ENCODE data around the gene CCR9. TPM values are rescaled to one million over a fixed set of nuclear protein-coding genes. Genes with fewer than 3 reads are reported as not detected.

Gene CCR9
- total RNA-seq, 1 donor from 2014 or later = not detected

- H3K4me1 ChIP-seq = no peaks in the 10 kb centered on the region
- TF ChIP-seq CTCF (IDR thresholded peaks at IDR 0.05) (no peak), EZH2phosphoT487 (IDR thresholded peaks at IDR 0.05) (no peak), EZH2 (IDR thresholded peaks at IDR 0.05) (no peak)
- H3K9me3 Mint-ChIP-seq = no peaks in the 10 kb centered on the region
These were observed 60.0 kb downstream of the CCR9 start for GRCh38 chr3:45946307-45946706.

GRCh38 chr3:45946875-45947274 lies 60.5 kb downstream of the CCR9 start:
- no peaks in the 10 kb centered on the region for H3F3A ChIP-seq (ENCODE audit: low read depth)
- no peaks in the 10 kb centered on the region for H3K9me3 ChIP-seq (ENCODE audit: low read depth)
- no peaks in the 10 kb centered on the region for H3K4me1 ChIP-seq
- no peak overlapping the region for H3K9ac ChIP-seq
- no peaks in the 10 kb centered on the region for H3K27me3 ChIP-seq
- no peaks in the 10 kb centered on the region for H3K4me1 Mint-ChIP-seq
- no peak overlapping the region for H3K4me3 ChIP-seq
- TF ChIP-seq CTCF (IDR thresholded peaks at IDR 0.05) = no peak
- no peak for TF ChIP-seq EZH2phosphoT487 (IDR thresholded peaks at IDR 0.05)
- TF ChIP-seq EZH2 (IDR thresholded peaks at IDR 0.05) = no peak
- H3K79me2 ChIP-seq (ENCODE audit: low read depth) = no peaks in the 10 kb centered on the region
- H3K27ac ChIP-seq = no peak overlapping the region
- no peak overlapping the region for H3K27ac Mint-ChIP-seq
- no peak overlapping the region for H3K4me3 Mint-ChIP-seq
- H2AFZ ChIP-seq (replicated peaks) = no peak overlapping the region
- H3K9me3 Mint-ChIP-seq = no peaks in the 10 kb centered on the region
- peaks cover 2% of the 10 kb centered on the region for H3K27me3 Mint-ChIP-seq (ENCODE audit: insufficient read depth, low read depth)
- H3K36me3 Mint-ChIP-seq = peaks cover 16% of the 10 kb centered on the region
- H4K20me1 ChIP-seq (ENCODE audit: low read depth) = no peaks in the 10 kb centered on the region
- no peak overlapping the region for H3K4me2 ChIP-seq
- DNase-seq (ENCODE audit: low spot score) = no peak
- no peaks in the 10 kb centered on the region for H3K36me3 ChIP-seq

More at GRCh38 chr3:45946307-45946706, 60.0 kb downstream of the CCR9 start:
- no peak overlapping the region for H3K4me3 ChIP-seq
- H3K79me2 ChIP-seq (ENCODE audit: low read depth) = no peaks in the 10 kb centered on the region
- no peaks in the 10 kb centered on the region for H3K4me1 Mint-ChIP-seq
- H3K9me3 ChIP-seq (ENCODE audit: low read depth) = no peaks in the 10 kb centered on the region
- H3K36me3 ChIP-seq = no peaks in the 10 kb centered on the region
- DNase-seq (ENCODE audit: low spot score) = no peak
- H3K4me2 ChIP-seq = no peak overlapping the region
- H3F3A ChIP-seq (ENCODE audit: low read depth) = no peaks in the 10 kb centered on the region
- H3K27me3 ChIP-seq = no peaks in the 10 kb centered on the region
- no peak overlapping the region for H3K4me3 Mint-ChIP-seq
- H3K27ac Mint-ChIP-seq = no peak overlapping the region
- no peaks in the 10 kb centered on the region for H3K27me3 Mint-ChIP-seq (ENCODE audit: insufficient read depth, low read depth)
- peaks cover 16% of the 10 kb centered on the region for H3K36me3 Mint-ChIP-seq
- no peak overlapping the region for H2AFZ ChIP-seq (replicated peaks)
- no peaks in the 10 kb centered on the region for H4K20me1 ChIP-seq (ENCODE audit: low read depth)
- H3K9ac ChIP-seq = no peak overlapping the region
- no peak overlapping the region for H3K27ac ChIP-seq

GRCh38 chr3:45947361-45947760 lies 61.0 kb downstream of the CCR9 start:
- Histone ChIP-seq H3K36me3 (no peaks in the 10 kb centered on the region), H3K4me3 (no peak overlapping the region), H3K4me1 (no peaks in the 10 kb centered on the region), H2AFZ (replicated peaks) (no peak overlapping the region), H3K9ac (no peak overlapping the region), H3K27me3 (no peaks in the 10 kb centered on the region), H3F3A (ENCODE audit: low read depth) (no peaks in the 10 kb centered on the region), H4K20me1 (ENCODE audit: low read depth) (no peaks in the 10 kb centered on the region), H3K4me2 (no peak overlapping the region), H3K9me3 (ENCODE audit: low read depth) (no peaks in the 10 kb centered on the region), H3K79me2 (ENCODE audit: low read depth) (no peaks in the 10 kb centered on the region), H3K27ac (no peak overlapping the region)
- Mint-ChIP-seq H3K9me3 (no peaks in the 10 kb centered on the region), H3K27me3 (ENCODE audit: insufficient read depth, low read depth) (peaks cover 2% of the 10 kb centered on the region), H3K4me1 (no peaks in the 10 kb centered on the region), H3K4me3 (no peak overlapping the region), H3K27ac (no peak overlapping the region), H3K36me3 (peaks cover 17% of the 10 kb centered on the region)
- TF ChIP-seq CTCF (IDR thresholded peaks at IDR 0.05) (no peak), EZH2phosphoT487 (IDR thresholded peaks at IDR 0.05) (no peak), EZH2 (IDR thresholded peaks at IDR 0.05) (no peak)
- no peak for DNase-seq (ENCODE audit: low spot score)
